GM12801 (cell line): ENCODE data around the gene DNALI1.

Experiments used
- CTCF ChIP-seq: IDR thresholded peaks from one replicate; pipeline ENCODE4 v1.5.1; 2011; ENCODE audit warnings: control low read depth; ENCODE audit not compliant: insufficient read length; ENCODE audit errors: extremely low read depth

DNALI1 gene

GRCh38 chr1:37533317-37534093, 23.2 kb upstream of the DNALI1 start:
- no peak for TF ChIP-seq CTCF

- TF ChIP-seq CTCF = no peak
Measured at GRCh38 chr1:37537378-37537777, 19.4 kb upstream of the DNALI1 start.

- TF ChIP-seq CTCF = no peak
Measured at GRCh38 chr1:37540036-37540785, 16.5 kb upstream of the DNALI1 start.

- TF ChIP-seq CTCF = no peak
Measured at GRCh38 chr1:37544530-37544929, 12.2 kb upstream of the DNALI1 start.

GRCh38 chr1:37545019-37545418, 11.7 kb upstream of the DNALI1 start:
- no peak for TF ChIP-seq CTCF

- no peak for TF ChIP-seq CTCF
Measured at GRCh38 chr1:37549341-37549740, 7.4 kb upstream of the DNALI1 start.

- no peak for TF ChIP-seq CTCF
Measured at GRCh38 chr1:37553598-37553926, 3.2 kb upstream of the DNALI1 start.
